PC-9 (cell line): ENCODE measurements around the gene SMIM1. TPM values are rescaled to one million over a fixed set of nuclear protein-coding genes. Genes with fewer than 3 reads are reported as not detected.

ENCODE experiments used
- BruUV-seq: library from RNA; stranded (reverse); fragments of 400-500 nt; replicated peaks from 2 replicates; lab custom pipeline; 2021; lab: Mats Ljungman, UMichigan
- CTCF ChIA-PET: fragments of 300-600 bp; sonication (Branson Sonifier 250); formaldehyde crosslinking; loops from one replicate; lab custom pipeline; 2022; ENCODE audit warnings: antibody characterized with exemption; lab: Charles Lee
- POLR2A ChIA-PET: fragments of 300-600 bp; sonication (Branson Sonifier 250); formaldehyde crosslinking; loops from one replicate; lab custom pipeline; 2022; ENCODE audit warnings: antibody characterized with exemption; ENCODE audit not compliant: unreplicated experiment; lab: Charles Lee
- DNase-seq, 2 experiments: peaks; one replicate each; pipeline versions ENCODE4 v3.0.0 to v3.0.0-alpha.2; 2015 to 2022; ENCODE audit warnings: mixed read lengths in 1 of 2
- H2AFZ ChIP-seq: fragments of 200-600 bp; sonication (generic); 2 replicates; pipeline ENCODE4 v1.8.1; 2017; ENCODE audit warnings: antibody characterized with exemption
- H3F3A ChIP-seq: fragments of 200-600 bp; sonication (generic); 2 replicates; pipeline ENCODE4 v1.8.1; 2017; ENCODE audit warnings: antibody characterized with exemption, mild to moderate bottlenecking, low read depth; ENCODE audit not compliant: insufficient read depth
- H3K27ac ChIP-seq: fragments of 200-600 bp; sonication (generic); 2 replicates; pipeline ENCODE4 v1.6.1; 2016; ENCODE audit warnings: mixed run types
- H3K27me3 ChIP-seq: fragments of 200-600 bp; sonication (generic); 2 replicates; pipeline ENCODE4 v1.6.1; 2016; ENCODE audit warnings: low read depth, mixed run types; ENCODE audit not compliant: insufficient read depth
- H3K36me3 ChIP-seq: fragments of 200-600 bp; sonication (generic); 2 replicates; pipeline ENCODE4 v1.6.1; 2016; ENCODE audit warnings: low read depth, mixed run types
- H3K4me1 ChIP-seq: fragments of 200-600 bp; sonication (generic); replicated peaks from 2 replicates; pipeline ENCODE4 v1.6.1; 2016; ENCODE audit warnings: mixed run types; ENCODE audit not compliant: insufficient read depth
- H3K4me2 ChIP-seq: fragments of 200-600 bp; sonication (generic); 2 replicates; pipeline ENCODE4 v1.6.1; 2017; ENCODE audit warnings: mixed run types
- H3K4me3 ChIP-seq: fragments of 200-600 bp; sonication (generic); 2 replicates; pipeline ENCODE4 v1.6.1; 2016; ENCODE audit warnings: mixed run types
- H3K79me2 ChIP-seq: fragments of 200-600 bp; sonication (generic); 2 replicates; pipeline ENCODE4 v1.6.1; 2017; ENCODE audit warnings: low read depth, mixed run types
- H3K9me2 ChIP-seq: fragments of 200-600 bp; sonication (generic); 2 replicates; pipeline ENCODE4 v1.8.1; 2017; ENCODE audit warnings: mild to moderate bottlenecking; ENCODE audit not compliant: insufficient read depth
- H3K9me3 ChIP-seq: fragments of 200-600 bp; sonication (generic); 2 replicates; pipeline ENCODE4 v1.8.1; 2016; ENCODE audit warnings: low read depth; ENCODE audit not compliant: insufficient read depth
- H4K20me1 ChIP-seq: fragments of 200-600 bp; sonication (generic); 2 replicates; pipeline ENCODE4 v1.8.1; 2017; ENCODE audit not compliant: insufficient read depth
- EZH2 ChIP-seq: fragments of 200-600 bp; sonication (generic); IDR thresholded peaks from 2 replicates; pipeline ENCODE4 v1.8.0; 2017; ENCODE audit warnings: antibody characterized with exemption, low read depth
- intact Hi-C: fragments of 100-400 bp; cut with micrococcal nuclease; formaldehyde crosslinking; loops from one replicate; pipeline ENCODE4 v1.10.0; 2022; ENCODE audit not compliant: unreplicated experiment
- total RNA-seq: library from RNA; stranded (reverse); gene quantifications from 2 replicates; pipeline ENCODE4 v1.2.3, GENCODE V29; 2021
- TF ChIP-seq, protein P1 (sequence below): fragments of 200-600 bp; sonication (generic); conservative IDR thresholded peaks from 2 replicates; pipeline ENCODE4 v1.6.1; 2017; ENCODE audit warnings: mixed run types, antibody characterized with exemption, mild to moderate bottlenecking, moderate library complexity

SMIM1 gene
- total RNA-seq, 1 experiment from 2014 or later = 5.9 TPM

DNA sequence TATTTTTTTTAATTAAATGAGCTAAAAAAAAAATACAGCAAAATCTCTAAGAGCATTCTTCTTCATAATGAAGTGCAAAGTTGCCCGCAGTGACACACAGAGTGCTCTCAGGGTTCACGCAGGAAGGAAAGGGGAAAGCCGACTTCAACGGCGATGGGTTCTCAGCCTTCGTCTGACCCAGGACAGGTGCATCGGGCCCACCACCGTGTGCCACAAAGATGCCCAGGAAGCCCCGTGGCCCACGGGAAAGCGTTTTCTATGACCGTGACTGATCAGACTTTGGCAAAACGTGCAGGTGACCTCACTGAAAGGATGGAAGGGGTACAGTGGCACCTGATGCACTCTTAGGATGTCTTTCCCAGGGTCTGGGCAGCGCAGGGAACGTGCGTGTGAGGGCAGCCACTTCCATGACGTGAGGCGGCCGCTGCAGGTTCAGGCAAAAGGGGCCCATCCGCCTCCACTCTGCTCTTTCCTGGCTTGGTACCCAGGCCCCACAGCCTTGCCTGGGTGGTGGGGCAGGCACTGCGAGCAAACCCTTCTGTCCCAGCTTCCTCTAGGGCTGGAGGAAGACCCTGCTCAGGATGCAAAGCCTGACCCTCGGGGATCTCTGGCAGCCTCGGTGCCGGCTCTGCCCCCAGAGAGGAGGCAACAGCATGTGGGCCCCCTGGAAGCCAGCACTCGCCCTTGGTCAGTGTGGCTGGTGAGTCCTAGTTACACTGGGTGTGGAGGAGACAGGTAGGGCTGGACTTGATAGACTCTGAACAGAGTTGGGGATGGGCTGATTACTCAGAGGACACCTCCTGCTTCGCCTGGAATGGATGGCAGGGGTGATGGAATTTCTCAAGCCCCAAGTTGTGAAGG, 15.4 kb downstream of the SMIM1 start:
- ChIA-PET POLR2A (interaction anchor here (0.6 kb wide), 1 partner anchor 1257 kb away, joined by 4 read pairs; no protein-coding TSS in a partner anchor), CTCF (no interaction called here)
- no peak for DNase-seq
- Histone ChIP-seq H3K4me1 (no peaks in the 10 kb centered on the region), H3K9me2 (no peaks in the 10 kb centered on the region), H3F3A (no peaks in the 10 kb centered on the region; the same call in 1 of the 2 replicates), H3K4me2 (no peak overlapping the region), H3K4me3 (no peak overlapping the region), H3K27me3 (no peaks in the 10 kb centered on the region), H3K36me3 (peaks cover 10% of the 10 kb centered on the region), H4K20me1 (peaks cover 40% of the 10 kb centered on the region), H3K27ac (no peak overlapping the region), H2AFZ (no peak overlapping the region), H3K9me3 (no peaks in the 10 kb centered on the region), H3K79me2 (peaks cover 16% of the 10 kb centered on the region)
- TF ChIP-seq, protein P1, sequence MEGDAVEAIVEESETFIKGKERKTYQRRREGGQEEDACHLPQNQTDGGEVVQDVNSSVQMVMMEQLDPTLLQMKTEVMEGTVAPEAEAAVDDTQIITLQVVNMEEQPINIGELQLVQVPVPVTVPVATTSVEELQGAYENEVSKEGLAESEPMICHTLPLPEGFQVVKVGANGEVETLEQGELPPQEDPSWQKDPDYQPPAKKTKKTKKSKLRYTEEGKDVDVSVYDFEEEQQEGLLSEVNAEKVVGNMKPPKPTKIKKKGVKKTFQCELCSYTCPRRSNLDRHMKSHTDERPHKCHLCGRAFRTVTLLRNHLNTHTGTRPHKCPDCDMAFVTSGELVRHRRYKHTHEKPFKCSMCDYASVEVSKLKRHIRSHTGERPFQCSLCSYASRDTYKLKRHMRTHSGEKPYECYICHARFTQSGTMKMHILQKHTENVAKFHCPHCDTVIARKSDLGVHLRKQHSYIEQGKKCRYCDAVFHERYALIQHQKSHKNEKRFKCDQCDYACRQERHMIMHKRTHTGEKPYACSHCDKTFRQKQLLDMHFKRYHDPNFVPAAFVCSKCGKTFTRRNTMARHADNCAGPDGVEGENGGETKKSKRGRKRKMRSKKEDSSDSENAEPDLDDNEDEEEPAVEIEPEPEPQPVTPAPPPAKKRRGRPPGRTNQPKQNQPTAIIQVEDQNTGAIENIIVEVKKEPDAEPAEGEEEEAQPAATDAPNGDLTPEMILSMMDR = no peak
- no peak for TF ChIP-seq EZH2
- BruUV-seq = no TSS peak
- intact Hi-C loops = no loop called here

DNA sequence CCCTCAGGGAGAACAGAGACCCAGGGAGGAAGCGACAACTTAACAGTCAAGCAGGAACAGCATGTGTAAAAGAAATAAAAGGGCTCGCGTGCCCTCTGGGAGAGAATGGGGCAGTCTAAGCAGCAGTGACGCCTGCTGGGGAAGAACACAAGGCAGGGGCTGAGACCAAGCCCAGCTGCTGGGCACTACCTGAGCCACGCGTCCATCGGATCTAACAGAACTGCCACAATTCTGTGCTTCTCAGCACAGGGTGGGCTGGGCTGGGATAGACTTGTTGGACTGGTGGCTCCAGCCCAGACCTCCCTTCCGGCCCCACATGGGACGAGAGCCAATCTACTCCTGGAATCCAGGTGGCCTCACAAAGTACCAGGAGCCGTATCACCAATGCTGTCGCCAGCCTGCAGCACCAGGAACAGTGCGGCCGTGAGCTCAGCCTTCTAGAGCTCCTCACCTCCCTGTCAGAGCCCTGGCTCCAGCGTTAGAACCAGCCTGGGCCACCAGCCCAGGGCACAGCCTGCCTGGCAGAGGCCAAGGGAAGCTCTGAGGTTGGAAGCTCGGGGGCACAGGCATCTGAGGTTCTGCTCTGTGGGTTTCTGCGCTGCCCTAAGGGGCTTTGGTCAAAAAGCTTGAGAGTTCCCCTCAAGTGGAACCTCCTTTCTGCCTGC, 16.3 kb downstream of the SMIM1 start:
- peaks cover 25% of the 10 kb centered on the region for H3K79me2 ChIP-seq
- no peaks in the 10 kb centered on the region for H3K9me2 ChIP-seq
- intact Hi-C loops = no loop called here
- BruUV-seq = no TSS peak
- CTCF ChIA-PET = no interaction called here
- H3K4me1 ChIP-seq = no peaks in the 10 kb centered on the region
- TF ChIP-seq, protein P1 = no peak
- TF ChIP-seq EZH2 = no peak
- H2AFZ ChIP-seq = no peak overlapping the region
- H3K9me3 ChIP-seq = no peaks in the 10 kb centered on the region
- POLR2A ChIA-PET = no interaction called here
- peaks cover 49% of the 10 kb centered on the region for H4K20me1 ChIP-seq
- H3F3A ChIP-seq = no peaks in the 10 kb centered on the region; the same call in 1 of the 2 replicates
- no peak overlapping the region for H3K27ac ChIP-seq
- H3K36me3 ChIP-seq = peaks cover 10% of the 10 kb centered on the region
- no peaks in the 10 kb centered on the region for H3K27me3 ChIP-seq
- H3K4me3 ChIP-seq = no peak overlapping the region
- no peak for DNase-seq
- no peak overlapping the region for H3K4me2 ChIP-seq

DNA sequence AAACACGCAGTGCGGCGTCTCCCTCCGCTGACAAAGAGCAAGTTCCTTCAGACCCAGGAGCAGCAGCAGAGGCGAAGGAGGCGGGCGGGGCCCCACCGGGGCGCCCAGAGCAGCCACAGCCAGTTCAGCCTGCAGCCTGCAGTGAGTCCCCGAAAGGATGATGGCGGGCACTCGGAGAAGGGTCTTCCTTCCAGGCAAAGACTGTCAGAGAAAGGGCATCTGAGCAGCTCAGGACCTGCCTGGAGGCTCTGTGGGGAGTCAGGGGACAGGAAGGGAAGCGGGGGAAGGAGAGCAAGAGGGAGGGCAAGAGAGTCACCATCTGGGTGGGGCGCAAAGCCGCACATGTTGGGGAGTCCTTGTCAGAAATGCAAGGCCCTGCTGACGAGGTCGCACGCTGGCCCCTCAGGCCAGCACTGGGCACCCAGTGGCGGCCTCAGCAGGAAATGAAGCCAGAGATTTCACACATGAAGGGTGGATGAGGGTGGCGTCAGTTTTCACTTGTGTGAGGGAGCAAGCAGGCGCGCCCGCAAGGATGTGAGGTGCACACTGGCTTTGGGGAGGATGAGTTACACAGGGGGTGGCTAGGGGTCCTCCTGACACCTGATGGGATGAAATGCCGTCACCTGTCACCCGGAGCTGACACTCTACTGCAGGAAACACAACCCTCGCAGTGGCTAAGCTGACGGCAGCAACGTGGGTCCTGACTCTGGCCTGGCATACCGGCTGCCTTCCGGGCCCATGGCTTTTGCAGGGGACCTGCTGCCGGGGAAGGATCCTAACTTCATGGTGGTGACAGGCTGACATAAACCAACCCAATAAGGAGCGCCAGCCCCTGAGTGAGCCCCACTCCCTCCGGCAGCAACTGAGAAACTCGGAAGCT, 17.1 kb downstream of the SMIM1 start:
- ChIA-PET CTCF (no interaction called here), POLR2A (no interaction called here)
- Histone ChIP-seq H3K27ac (no peak overlapping the region), H3K36me3 (peaks cover 10% of the 10 kb centered on the region), H4K20me1 (peaks cover 51% of the 10 kb centered on the region), H3K27me3 (no peaks in the 10 kb centered on the region), H3K9me2 (no peaks in the 10 kb centered on the region), H3K4me1 (peaks cover 6% of the 10 kb centered on the region), H3K9me3 (no peaks in the 10 kb centered on the region), H3K79me2 (peaks cover 33% of the 10 kb centered on the region), H3K4me2 (no peak overlapping the region), H3F3A (no peaks in the 10 kb centered on the region; the same call in 1 of the 2 replicates), H2AFZ (no peak overlapping the region), H3K4me3 (no peak overlapping the region)
- no TSS peak for BruUV-seq
- TF ChIP-seq, protein P1 = no peak
- DNase-seq = no peak
- intact Hi-C loops = loop anchor here (10.0 kb wide), 1 partner anchor 115 kb away; the partner anchor contains the start of gene C1orf174
